OCI-LY1 (cell line): ENCODE data around the gene SLC2A5.

Experiments
- H2AFZ ChIP-seq: fragments of 200-600 bp; sonication (generic), shearing (Covaris generic); 2 replicates; pipeline ENCODE4 v1.6.0; 2014; ENCODE audit warnings: antibody characterized with exemption, mild to moderate bottlenecking, low read length
- H3F3A ChIP-seq: fragments of 200-600 bp; sonication (generic), shearing (Covaris generic); 2 replicates; pipeline ENCODE4 v1.6.0; 2014; ENCODE audit warnings: mild to moderate bottlenecking, antibody characterized with exemption, low read length, moderate library complexity; ENCODE audit not compliant: insufficient read depth
- H3K27ac ChIP-seq: fragments of 200-600 bp; sonication (generic); 2 replicates; pipeline ENCODE4 v1.5.1; 2014; ENCODE audit warnings: low read length, mixed run types, mild to moderate bottlenecking, low read depth; ENCODE audit not compliant: poor library complexity, severe bottlenecking
- H3K27me3 ChIP-seq: fragments of 200-600 bp; sonication (generic); 2 replicates; pipeline ENCODE4 v1.6.0; 2014; ENCODE audit warnings: antibody characterized with exemption, mild to moderate bottlenecking, low read length, moderate library complexity; ENCODE audit not compliant: insufficient read depth
- H3K36me3 ChIP-seq: fragments of 200-600 bp; sonication (generic); 2 replicates; pipeline ENCODE4 v1.6.1; 2014; ENCODE audit warnings: mild to moderate bottlenecking, antibody characterized with exemption, low read length, moderate library complexity, mixed read lengths; ENCODE audit not compliant: insufficient read depth
- H3K4me1 ChIP-seq: fragments of 200-600 bp; sonication (generic); 2 replicates; pipeline ENCODE4 v1.5.1; 2014; ENCODE audit warnings: mild to moderate bottlenecking, low read length, moderate library complexity; ENCODE audit not compliant: insufficient read depth, severe bottlenecking
- H3K4me2 ChIP-seq: fragments of 200-600 bp; sonication (generic), shearing (Covaris generic); 2 replicates; pipeline ENCODE4 v1.6.1; 2014; ENCODE audit warnings: low read length
- H3K4me3 ChIP-seq: fragments of 200-600 bp; sonication (generic); 2 replicates; pipeline ENCODE4 v1.5.1; 2014; ENCODE audit warnings: low read length, low read depth, mild to moderate bottlenecking, mixed read lengths; ENCODE audit not compliant: poor library complexity, severe bottlenecking
- H3K79me2 ChIP-seq: fragments of 200-600 bp; shearing (Covaris generic); 2 replicates; pipeline ENCODE4 v1.6.1; 2016; ENCODE audit warnings: mixed run types, low read length, mixed read lengths; ENCODE audit not compliant: insufficient read depth
- H3K9ac ChIP-seq: fragments of 200-600 bp; sonication (generic), shearing (Covaris generic); 2 replicates; pipeline ENCODE4 v1.6.1; 2014; ENCODE audit warnings: mild to moderate bottlenecking, low read length, mixed read lengths
- H3K9me2 ChIP-seq: fragments of 200-600 bp; sonication (generic), shearing (Covaris generic); 2 replicates; pipeline ENCODE4 v1.6.1; 2014; ENCODE audit warnings: low read depth, mild to moderate bottlenecking, low read length, mixed read lengths
- H3K9me3 ChIP-seq: fragments of 200-600 bp; shearing (Covaris generic); 2 replicates; pipeline ENCODE4 v1.6.1; 2014; ENCODE audit warnings: low read length, mixed read lengths
- H4K20me1 ChIP-seq: fragments of 200-600 bp; sonication (generic), shearing (Covaris generic); 2 replicates; pipeline ENCODE4 v1.6.0; 2016; ENCODE audit warnings: mild to moderate bottlenecking, low read length; ENCODE audit not compliant: insufficient read depth
- EZH2 ChIP-seq: fragments of 200-600 bp; sonication (generic), shearing (Covaris generic); IDR thresholded peaks from 2 replicates; pipeline ENCODE4 v1.8.0; 2017; ENCODE audit warnings: borderline replicate concordance, mixed run types, mild to moderate bottlenecking, antibody characterized with exemption, low read length, moderate library complexity, mixed read lengths
- TF ChIP-seq, protein P1 (sequence below): fragments of 200-600 bp; sonication (generic), shearing (Covaris generic); IDR thresholded peaks from 2 replicates; pipeline ENCODE4 v1.5.1; 2017; ENCODE audit warnings: mild to moderate bottlenecking, antibody characterized with exemption, low read length, moderate library complexity, mixed read lengths

Gene SLC2A5

DNA sequence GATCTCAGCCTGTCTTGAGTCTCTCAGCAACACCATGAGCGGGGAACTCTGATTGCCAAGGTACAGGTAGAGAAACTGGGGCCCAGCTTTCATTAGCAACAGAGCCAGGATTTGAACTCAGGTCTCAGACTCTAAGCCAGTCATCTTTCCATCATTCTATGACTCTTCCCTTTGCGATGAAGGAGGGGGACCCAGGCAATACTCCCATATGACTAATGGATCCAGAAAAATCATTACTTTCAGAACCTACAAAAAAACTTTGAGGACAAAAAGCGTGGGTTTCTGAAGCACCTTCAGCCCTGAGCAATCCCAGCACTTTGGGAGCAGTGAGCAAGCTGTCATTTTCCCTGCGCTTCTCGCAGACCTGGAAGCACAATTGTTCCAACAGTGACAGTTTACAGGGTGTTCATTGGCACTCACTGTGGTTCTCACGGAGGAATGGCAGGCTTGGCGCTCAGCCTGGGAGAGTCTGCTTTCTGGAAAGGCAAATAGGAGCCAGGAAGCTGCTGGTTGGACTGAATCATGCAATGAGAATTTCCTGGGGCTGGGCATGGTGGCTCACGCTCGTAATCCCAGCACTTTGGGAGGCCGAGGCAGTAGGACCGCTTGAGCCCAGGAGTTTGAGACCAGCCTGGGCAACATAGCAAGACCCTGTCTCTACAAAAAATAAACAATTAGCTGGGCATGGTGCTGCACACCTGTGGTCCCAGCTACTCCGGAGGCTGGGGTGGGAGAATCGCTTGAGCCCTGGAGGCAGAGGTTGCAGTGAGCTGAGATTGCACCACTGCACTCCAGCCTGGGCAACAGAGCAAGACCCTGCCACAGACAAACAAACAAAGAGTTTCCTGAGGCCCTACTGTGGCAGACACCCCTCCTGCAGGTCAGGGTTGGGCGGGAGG is 83.3 kb downstream of the SLC2A5 start:
- no peaks in the 10 kb centered on the region for H3F3A ChIP-seq
- no peak overlapping the region for H3K4me3 ChIP-seq
- H3K9me3 ChIP-seq = no peaks in the 10 kb centered on the region
- no peaks in the 10 kb centered on the region for H3K79me2 ChIP-seq
- H3K27ac ChIP-seq = no peak overlapping the region
- H4K20me1 ChIP-seq = no peaks in the 10 kb centered on the region
- H3K27me3 ChIP-seq = peaks cover 3% of the 10 kb centered on the region; the same call in 1 of the 2 replicates
- no peaks in the 10 kb centered on the region for H3K36me3 ChIP-seq
- H3K9me2 ChIP-seq = no peaks in the 10 kb centered on the region
- no peak for TF ChIP-seq EZH2
- TF ChIP-seq, protein P1, sequence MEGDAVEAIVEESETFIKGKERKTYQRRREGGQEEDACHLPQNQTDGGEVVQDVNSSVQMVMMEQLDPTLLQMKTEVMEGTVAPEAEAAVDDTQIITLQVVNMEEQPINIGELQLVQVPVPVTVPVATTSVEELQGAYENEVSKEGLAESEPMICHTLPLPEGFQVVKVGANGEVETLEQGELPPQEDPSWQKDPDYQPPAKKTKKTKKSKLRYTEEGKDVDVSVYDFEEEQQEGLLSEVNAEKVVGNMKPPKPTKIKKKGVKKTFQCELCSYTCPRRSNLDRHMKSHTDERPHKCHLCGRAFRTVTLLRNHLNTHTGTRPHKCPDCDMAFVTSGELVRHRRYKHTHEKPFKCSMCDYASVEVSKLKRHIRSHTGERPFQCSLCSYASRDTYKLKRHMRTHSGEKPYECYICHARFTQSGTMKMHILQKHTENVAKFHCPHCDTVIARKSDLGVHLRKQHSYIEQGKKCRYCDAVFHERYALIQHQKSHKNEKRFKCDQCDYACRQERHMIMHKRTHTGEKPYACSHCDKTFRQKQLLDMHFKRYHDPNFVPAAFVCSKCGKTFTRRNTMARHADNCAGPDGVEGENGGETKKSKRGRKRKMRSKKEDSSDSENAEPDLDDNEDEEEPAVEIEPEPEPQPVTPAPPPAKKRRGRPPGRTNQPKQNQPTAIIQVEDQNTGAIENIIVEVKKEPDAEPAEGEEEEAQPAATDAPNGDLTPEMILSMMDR = no peak
- no peak overlapping the region for H2AFZ ChIP-seq
- H3K9ac ChIP-seq = no peak overlapping the region
- no peak overlapping the region for H3K4me2 ChIP-seq
- peaks cover 15% of the 10 kb centered on the region for H3K4me1 ChIP-seq
